Adipose tissue (tissue), 3 donors: Measurements from ENCODE around the gene CLIC3. TPM values are rescaled to one million over a fixed set of nuclear protein-coding genes. Genes with fewer than 3 reads are reported as not detected.
"Not testable (repeated sequence)": the region's sequence is repeated elsewhere in the genome, so short reads cannot be mapped to it uniquely, and the experiment has no call there.

Source experiments
- H3K27ac ChIP-seq: one replicate; pipeline ENCODE4 v1.5.1; 2013; ENCODE audit warnings: low read depth, low read length
- WGBS, 3 donors: extraction: QIAGEN DNeasy Blood & Tissue Kit; methylation state at CpG; one replicate each; pipeline ENCODE4 v1.1.7; 2013; 5-methylcytosine and 5-hydroxymethylcytosine counted together
- polyA plus RNA-seq, 3 donors: library from polyadenylated mRNA; stranded (reverse); fragments of 200-250 nt; gene quantifications; one replicate each; pipeline ENCODE4 v1.2.3, GENCODE V29; 2013
- donor health status: healthy with polysubstance abuse.
- donor health status: Bipolar disorder and iron deficiency.
- donor health status: healthy.

The CLIC3 gene
- polyA plus RNA-seq, 3 donors: 0.33 to 3.0 (median 3.0) TPM

DNA sequence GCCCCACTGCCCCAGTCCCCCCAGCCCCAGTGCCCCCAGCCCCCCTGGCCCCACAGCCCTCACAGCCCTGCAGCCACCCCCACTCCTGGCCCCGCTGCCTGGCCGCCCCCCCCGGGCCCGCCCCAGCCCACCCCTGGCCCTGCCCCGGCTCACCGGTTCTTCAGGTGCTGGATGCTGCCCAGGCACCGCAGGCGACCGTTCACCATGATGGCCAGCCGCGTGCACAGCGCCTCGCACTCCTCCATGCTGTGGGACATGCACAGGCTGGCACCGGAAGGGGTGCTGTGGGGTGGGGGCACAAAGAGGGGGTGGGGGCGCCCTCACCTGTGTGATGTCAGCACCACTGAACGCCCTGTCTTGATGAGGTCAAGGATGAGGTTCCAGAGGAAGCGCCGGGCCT lies 12.8 kb upstream of the CLIC3 start:
- 88 to 93% (median 91%) methylated on average over 12 to 18 of the region's 18 CpGs for WGBS, 3 donors
- H3K27ac ChIP-seq: no peak overlapping the region

DNA sequence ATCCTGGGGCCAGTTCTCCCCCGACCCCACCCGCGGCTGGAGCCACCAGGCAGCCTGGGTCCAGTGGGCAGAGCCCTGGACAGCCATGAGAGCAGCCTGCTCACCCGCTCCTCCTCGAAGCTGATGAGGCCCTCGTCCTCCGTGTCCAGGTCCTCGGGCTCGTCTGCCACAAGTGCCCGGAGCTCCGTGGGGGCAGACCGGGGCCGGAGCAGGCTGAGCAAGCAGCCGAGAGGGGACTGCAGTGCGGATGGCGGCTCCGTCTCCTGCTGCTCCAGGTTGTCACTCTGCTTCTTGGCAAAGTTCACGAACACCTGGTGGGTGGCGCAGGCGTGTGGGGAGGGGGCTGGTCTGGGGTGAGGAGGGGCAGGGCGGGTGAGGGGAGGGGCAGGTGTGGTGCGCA lies 11.9 kb upstream of the CLIC3 start:
- WGBS, 3 donors: 84 to 89% (median 87%) methylated on average over 21 to 22 of the region's 22 CpGs
- H3K27ac ChIP-seq: no peak overlapping the region

DNA sequence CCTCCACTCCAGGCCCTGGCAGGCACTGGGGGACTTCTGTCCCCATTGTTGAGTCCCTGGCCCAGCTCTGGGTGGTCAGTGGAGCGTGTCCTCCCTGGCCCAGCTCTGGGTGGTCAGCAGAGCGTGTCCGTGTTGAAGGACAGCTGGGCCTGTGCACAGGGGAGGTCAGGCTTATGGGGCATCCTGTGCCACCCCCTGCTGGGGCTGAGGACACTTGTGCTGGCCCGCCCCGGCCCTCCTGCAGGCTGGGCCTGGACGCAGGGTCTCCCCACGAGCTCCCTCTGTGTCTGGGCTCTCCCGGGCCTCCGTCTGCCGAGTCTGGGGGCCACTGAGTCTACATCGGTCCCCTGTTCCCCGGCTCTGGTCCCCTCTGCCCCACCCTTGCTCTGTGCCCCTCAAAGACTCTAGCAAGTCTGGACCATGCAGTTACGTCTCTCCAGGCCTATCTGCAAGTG lies 11.5 kb upstream of the CLIC3 start:
- no peak overlapping the region for H3K27ac ChIP-seq
- 86 to 93% (median 92%) methylated on average over 11 to 13 of the region's 13 CpGs for WGBS, 3 donors

DNA sequence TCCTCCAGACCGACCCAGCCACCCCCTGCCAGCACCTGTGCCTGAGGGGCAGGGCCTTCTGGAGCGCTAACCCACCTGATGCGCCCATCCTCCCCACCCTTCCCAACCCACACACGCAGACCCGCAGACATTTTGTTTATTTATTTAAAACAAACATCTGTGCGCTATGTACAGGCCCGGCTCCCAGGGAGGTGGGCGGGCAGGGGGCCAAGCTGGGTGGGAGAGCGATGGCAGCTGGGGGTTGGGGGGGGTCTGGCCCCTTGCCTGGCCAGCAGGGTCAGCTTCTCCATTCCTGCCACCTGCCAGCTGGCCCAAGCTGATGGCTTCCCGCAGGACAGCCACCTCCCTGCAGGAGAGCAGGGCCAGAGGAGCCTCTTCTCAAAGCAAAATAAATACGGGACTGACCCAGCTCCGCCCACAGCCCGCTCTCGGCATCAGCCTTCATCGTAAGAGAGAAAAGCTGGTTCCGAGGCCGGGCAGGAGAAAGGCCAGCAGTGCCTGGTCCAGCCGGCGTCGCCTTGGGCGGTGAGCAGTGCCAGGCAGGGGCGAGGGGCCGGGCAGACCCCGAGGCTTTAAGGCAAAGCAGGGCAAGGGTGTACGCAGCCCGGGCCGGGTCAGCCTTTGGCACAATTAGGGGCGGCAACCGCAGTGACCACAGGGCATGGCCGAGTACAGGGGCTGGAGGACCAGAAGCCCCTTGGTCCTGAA lies 10.9 kb upstream of the CLIC3 start:
- 72 to 82% (median 81%) methylated on average over 28 to 30 of the region's 30 CpGs for WGBS, 3 donors

DNA sequence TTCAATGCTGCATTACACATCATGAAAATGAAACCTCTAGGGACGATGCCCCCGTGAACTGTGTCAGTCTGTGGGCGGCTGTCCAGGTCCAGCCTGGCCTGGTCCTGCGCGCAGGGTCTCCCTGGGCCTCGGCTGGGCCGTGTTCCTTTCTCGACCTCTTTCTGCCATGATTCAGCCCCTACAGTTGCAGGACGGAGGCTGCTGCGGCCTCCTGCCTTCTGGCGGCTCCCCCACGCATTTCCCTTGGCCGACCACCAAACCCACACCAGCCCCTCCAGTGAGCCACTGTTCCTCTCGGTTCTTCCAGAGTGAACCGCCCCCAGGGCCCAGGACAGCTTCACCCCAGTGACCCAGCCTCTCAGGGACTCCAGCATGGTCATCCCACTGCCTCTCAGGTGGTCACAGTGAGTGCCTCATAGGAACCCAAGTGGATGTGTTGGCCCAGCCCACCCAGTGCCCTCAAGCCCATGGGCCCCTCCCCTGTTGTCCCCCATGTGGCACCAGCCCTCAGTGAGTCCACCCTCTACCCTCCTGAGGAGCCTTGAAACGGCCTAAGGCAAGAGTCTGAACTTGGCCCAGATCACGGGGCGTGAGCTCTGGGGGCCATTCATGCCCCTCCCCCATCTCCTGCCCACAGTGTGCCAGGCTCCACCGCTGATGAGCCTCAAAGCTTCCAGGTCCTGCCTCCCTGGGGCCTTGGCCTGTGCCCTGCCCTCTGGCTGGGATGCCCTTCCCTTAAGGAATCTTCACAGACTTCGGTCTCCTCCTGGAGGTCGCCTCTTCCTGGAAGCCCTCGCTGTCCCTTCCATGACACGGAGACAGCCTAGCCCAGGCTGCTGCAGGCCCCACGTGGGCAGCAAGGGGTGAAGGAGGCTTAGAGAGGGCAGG lies 10.0 kb upstream of the CLIC3 start:
- whole genome bisulfite sequencing, 3 donors: 50 to 91% (median 53%) methylated on average over 24 of the region's 24 CpGs
- no peak overlapping the region for H3K27ac ChIP-seq

More for the DNA sequence above, 10.9 kb upstream of the CLIC3 start:
- no peak overlapping the region for H3K27ac ChIP-seq

DNA sequence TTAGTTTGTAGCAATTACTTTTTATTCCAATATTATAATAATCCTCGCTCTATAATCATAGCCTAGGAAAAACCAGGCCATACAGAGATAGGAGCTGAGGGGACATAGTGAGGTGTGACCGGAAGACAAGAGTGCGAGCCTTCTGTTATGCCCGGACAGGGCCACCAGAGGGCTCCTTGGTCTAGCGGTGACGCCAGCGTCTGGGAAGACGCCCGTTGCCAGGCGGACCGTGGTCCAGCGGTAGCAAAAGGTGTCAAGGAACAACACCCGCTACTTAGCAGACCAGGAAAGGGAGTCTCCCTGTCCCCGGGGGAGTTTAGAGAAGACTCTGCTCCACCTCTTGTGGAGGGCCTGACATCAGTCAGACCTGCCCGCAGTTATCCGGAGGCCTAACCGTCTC lies 7.9 kb upstream of the CLIC3 start:
- WGBS, 3 donors: 37 to 46% (median 46%) methylated on average over 16 to 17 of the region's 17 CpGs
- H3K27ac ChIP-seq: not testable (repeated sequence)

DNA sequence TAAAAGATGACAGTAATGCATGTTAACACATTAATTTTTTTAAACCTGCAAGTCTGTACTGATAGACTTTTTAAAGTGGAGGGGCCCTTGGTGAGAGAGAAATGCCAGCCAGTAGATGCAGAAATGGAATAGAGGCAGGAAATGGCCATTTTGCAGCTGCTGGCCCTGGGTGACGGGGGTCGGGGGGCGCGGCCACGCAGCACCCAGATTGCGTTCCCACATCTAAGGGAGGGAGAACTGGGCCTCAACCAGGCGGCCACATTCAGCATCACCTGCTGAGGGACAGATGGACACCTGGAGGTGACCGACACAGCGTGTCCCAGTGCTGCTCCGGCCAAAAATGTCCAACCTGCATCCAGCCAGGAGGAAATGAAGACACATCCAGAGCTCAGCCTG lies 6.3 kb upstream of the CLIC3 start:
- WGBS, 3 donors: 77 to 89% (median 86%) methylated on average over 10 of the region's 10 CpGs

DNA sequence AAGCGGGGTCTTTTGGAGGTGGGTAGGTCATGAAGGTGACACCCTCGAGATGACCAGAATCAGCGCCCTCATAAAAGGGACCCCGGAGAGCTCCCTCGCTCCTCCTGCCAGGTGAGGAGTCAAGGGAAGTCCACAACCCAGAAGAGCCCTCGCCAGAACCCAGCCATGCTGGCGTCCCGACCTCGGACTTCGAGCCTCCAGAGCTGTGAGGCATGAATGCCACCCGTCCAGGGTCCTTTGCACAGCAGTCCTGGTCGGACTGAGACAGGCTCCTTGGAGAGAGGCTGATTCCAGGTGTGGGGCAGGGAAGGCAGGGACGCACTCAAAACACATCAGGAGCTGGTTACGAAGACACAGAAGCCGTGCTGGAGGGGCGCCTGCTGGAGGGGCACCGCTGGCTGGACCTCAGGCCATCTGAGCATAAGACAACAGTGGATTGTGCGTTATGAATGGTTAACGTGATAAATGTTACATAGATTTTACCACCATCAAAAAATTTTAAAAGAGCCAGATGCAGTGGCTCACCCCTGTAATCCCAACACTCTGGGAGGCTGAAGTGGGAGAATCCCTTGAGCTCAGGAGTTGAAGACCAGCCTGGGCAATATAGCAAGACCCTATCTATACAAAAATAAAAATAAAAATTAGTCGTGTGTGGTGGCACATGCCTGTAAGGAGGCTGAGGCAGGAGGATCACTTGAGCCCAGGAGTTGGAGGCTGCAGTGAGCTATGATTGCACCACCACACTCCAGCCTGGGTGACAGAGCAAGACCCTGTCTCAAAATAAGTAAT lies 5.7 kb upstream of the CLIC3 start:
- 83 to 90% (median 89%) methylated on average over 19 to 20 of the region's 20 CpGs for WGBS, 3 donors
- H3K27ac ChIP-seq: no peak overlapping the region

More for the DNA sequence above, 6.3 kb upstream of the CLIC3 start:
- H3K27ac ChIP-seq: no peak overlapping the region

DNA sequence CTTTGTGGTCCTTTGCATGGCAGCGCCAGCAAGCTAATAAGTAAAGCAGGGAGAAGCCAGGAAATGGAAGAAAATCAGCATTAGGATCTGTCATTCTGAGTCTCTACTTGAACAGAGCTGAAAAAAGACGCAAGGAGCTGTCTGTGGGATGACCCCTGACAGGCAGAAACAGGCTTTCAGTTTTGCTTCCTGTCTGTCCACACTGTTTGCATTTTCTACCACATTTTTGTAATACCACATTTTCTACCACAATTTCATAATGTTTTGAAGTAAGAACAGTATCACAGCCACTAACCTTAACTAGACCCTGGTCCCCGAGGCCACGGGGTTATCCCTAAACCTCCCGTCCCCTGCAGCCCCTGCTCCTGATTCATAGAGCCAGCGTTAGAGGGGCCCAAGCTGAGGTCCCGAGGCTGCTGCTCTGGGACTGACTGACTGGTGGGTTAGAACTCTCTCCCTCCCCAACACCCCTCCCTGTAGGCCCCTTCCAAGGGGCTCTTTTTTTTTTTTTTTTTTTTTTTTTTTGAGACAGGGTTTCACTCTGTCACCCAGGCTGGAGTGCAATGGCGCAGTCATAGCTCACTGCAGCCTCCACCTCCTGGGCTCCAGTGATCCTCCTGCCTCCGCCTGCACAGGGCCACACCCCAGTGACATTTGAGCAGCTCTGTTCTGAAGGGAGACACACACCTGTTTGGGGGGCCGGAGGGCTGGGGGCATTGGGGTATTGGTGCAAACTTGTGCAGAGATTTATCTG lies 4.0 kb upstream of the CLIC3 start:
- WGBS, 3 donors: 50 to 68% (median 53%) methylated on average over 10 of the region's 10 CpGs
- H3K27ac ChIP-seq: no peak overlapping the region

DNA sequence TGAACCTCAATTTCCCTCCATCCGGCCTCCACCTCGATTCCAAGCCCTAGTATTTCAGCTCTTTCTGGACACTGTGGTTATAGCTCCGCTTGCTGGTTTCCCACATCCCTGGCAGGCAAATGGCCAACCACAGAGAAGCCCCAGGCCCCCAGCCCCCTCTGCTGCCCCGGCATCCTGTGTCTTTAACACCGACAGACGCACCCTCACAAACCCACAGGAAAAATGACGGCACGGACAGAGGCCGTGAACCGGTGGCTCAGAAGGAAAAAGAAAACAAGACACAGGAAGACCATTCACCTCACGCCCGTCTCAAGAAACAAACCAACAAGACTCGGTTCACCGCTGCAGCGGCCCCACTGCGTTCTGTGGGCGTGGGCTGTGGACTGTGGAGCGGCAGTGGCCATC lies 1.5 kb upstream of the CLIC3 start:
- 43 to 64% (median 47%) methylated on average over 18 of the region's 18 CpGs for WGBS, 3 donors

DNA sequence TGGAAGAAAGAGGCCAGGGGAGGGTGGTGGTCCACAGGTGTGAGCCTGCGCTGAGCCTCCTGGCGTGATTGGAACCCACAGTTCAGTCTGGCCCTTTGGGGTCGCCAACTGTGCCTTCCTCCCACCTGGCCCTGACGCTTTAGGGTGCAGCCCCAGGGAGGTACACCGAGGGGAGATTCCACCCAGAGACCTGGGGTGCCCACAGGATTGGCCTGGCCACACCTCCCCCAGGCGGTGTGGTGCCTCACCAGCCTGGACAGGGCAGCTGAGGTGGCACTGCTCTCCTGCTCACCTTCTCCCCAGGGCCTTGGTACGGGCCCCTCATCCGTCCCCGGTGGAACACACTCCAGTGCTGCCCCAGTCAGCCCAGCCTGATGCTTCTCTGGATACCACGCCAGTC lies 1.0 kb upstream of the CLIC3 start:
- no peak overlapping the region for H3K27ac ChIP-seq
- 71 to 88% (median 80%) methylated on average over 9 to 10 of the region's 10 CpGs for WGBS, 3 donors

More for the DNA sequence above, 1.5 kb upstream of the CLIC3 start:
- no peak overlapping the region for H3K27ac ChIP-seq

DNA sequence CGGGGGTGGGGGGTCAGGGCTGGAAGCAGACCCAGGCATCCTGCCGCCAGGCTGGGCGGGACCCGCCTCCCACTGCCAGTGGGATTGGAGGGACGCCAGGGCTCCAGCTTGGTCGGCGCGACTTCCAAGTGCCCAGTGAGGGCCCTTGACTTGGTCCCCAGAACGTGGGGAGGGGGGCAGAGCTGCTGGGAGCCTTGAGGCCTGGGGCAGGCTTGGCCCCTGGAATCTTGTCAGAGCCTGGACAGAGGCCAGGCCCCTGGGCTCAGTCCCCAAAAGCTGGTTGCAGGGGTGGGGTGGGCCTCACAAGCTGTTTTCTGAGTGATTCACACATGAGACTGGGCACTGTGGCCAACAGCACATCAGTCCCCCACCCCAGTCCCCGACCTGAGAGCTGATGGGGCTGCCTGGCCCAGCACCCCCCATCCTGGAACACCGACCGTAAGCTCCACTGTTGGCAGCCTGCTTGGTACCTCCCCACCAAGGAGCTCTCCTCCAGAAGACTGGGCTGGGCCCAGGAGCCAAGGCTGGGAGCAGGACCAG lies 526 bp downstream of the CLIC3 start:
- 21 to 29% (median 21%) methylated on average over 11 to 12 of the region's 12 CpGs for WGBS, 3 donors
- H3K27ac ChIP-seq: no peak overlapping the region

DNA sequence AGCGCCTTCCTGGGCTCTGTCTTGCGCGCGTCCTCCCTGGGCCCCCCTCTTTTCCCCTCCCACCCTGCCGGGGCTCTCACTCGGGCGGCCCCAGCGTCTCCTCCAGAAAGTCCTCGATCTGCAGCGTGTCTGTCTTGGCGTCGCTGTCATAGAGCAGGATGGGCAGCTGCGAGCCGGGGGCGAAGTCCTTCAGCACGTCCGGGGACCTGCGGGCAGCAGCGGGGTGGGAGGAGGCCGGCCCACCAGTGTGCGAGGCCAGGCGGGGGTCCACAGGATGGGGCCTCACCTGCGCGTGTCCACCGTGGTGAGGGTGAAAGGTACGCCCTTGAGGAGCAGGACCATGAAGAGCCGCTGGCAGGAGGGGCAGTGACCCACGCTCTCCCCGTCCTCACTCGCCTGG lies 1.0 kb downstream of the CLIC3 start:
- H3K27ac ChIP-seq: no peak overlapping the region
- 31 to 41% (median 39%) methylated on average over 28 to 30 of the region's 30 CpGs for WGBS, 3 donors

DNA sequence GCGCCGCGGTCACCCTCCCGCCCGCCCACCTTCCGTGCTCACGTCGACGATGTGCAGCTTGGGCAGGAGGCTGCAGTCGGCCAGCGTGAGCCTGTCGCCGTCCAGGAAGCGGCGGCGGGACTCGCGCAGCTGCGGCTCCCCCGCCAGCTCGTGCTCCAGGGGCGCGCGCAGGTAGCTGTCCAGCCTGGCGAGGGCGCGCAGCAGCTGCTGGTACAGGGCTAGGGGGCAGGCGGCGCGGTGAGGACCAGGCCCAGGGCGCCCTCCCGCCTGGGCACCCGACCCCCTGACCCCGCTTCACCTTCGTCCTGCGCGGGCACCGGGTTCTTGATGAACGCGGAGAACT lies 1.5 kb downstream of the CLIC3 start:
- WGBS, 3 donors: 41 to 43% (median 42%) methylated on average over 38 to 40 of the region's 40 CpGs
- H3K27ac ChIP-seq: no peak overlapping the region

DNA sequence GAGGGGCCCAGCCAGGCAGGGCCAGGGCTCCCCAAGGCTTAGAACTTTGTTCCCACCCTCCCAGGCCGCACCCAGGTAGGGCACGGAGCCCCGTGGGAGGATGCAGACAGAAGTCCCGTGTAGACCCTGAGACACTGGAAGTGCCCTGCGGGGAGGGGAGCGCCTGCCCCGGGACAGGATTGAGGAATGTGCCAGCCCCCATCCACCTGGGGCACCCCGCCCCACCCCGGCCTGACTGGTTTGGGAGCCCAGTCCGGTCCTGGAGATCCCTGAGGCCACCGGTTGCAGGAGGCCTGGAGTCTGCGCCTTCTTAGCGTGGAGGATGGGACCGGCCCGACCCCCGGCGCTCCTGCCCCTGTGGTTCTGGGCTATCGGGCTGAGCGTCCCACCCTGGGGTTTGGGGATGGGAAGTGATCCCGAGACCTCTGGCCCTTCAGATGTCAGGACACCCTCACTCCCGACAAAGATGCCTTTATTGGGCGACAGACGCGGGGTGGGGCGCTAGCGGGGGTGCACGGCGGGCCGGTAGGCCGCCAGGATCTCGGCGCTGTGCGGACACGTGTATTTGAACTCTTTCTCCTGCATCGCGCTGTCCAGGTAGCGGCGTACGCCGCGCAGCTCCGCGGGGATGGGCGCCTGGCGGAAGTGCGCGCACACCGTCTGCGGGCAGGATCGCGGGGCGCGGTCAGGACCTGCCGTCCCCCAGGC lies 2.0 kb downstream of the CLIC3 start:
- 67 to 72% (median 72%) methylated on average over 53 to 54 of the region's 54 CpGs for WGBS, 3 donors
- H3K27ac ChIP-seq: no peak overlapping the region

DNA sequence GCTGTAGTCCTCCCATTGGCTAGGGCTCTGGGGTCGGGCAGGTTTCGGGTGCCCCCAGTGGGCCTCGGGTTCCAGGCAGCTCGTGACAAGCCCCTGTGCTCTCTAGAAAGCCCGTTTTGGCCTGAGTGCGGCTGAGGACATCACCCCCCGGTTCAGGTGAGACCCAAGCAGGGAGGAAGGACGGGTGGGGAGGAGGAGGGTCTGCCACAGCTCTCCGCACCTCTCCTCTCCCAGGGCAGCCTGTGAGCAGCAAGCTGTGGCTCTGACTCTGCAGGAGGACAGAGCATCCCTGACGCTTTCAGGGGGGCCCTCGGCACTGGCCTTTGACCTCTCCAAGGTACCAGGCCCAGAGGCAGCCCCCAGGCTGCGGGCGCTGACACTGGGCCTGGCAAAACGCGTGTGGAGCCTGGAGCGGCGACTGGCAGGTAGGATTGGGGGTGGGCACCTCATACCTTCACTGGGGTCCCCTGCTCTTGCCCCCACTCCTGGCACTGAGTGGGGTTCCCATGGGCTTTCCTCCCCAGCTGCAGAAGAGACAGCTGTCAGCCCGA lies 3.5 kb downstream of the CLIC3 start:
- no peak overlapping the region for H3K27ac ChIP-seq
- 39 to 48% (median 43%) methylated on average over 17 to 18 of the region's 18 CpGs for WGBS, 3 donors
